ENCODE results near the gene OAT. TPM values are rescaled to one million over a fixed set of nuclear protein-coding genes. Genes with fewer than 3 reads are reported as not detected.

The OAT gene
- total and polyA plus RNA-seq, 9 donors, result 76.5 to 125 (median 94.5) TPM

GRCh38 chr10:124366343-124366742 is 52.4 kb downstream of the OAT start:
- H3K4me1 ChIP-seq (ENCODE audit: insufficient read depth), result no peaks in the 10 kb centered on the region
- H3K27me3 ChIP-seq, result no peaks in the 10 kb centered on the region
- TF ChIP-seq EP300 (IDR thresholded peaks at IDR 0.05), result no peak
- TF ChIP-seq CTCF (IDR thresholded peaks at IDR 0.05), result no peak
- TF ChIP-seq POLR2A (IDR thresholded peaks at IDR 0.05), result no peak
- H3K4me3 ChIP-seq, result no peak overlapping the region
- H3K36me3 ChIP-seq, result no peaks in the 10 kb centered on the region
- intact Hi-C loops (cut with DNase I), result loop anchor here in 1 of 4 donors (5.0 kb wide), 1 partner anchor 79 kb away; no protein-coding TSS in a partner anchor
- 76 to 80% (median 78%) methylated on average over 5 of the region's 5 CpGs for WGBS, 3 donors
- no peak overlapping the region for H3K27ac ChIP-seq
- DNase-seq, result no peak
- no peaks in the 10 kb centered on the region for H3K9me3 ChIP-seq

- WGBS, 3 donors, result 90 to 93% (median 90%) methylated on average over 5 of the region's 5 CpGs
- TF ChIP-seq EP300 (IDR thresholded peaks at IDR 0.05) (no peak), POLR2A (IDR thresholded peaks at IDR 0.05) (no peak), CTCF (IDR thresholded peaks at IDR 0.05) (no peak)
- H3K9me3 ChIP-seq, result no peaks in the 10 kb centered on the region
Observed at GRCh38 chr10:124364674-124365073, 54.0 kb downstream of the OAT start.

GRCh38 chr10:124362568-124362967 is 56.2 kb downstream of the OAT start:
- DNase-seq, result no peak
- H3K9me3 ChIP-seq, result no peaks in the 10 kb centered on the region
- no peak overlapping the region for H3K4me3 ChIP-seq
- no peaks in the 10 kb centered on the region for H3K27me3 ChIP-seq
- TF ChIP-seq CTCF (IDR thresholded peaks at IDR 0.05) (no peak), POLR2A (IDR thresholded peaks at IDR 0.05) (no peak), EP300 (IDR thresholded peaks at IDR 0.05) (no peak)
- 75 to 86% (median 79%) methylated on average over 10 of the region's 10 CpGs for WGBS, 3 donors
- no peaks in the 10 kb centered on the region for H3K36me3 ChIP-seq
- intact Hi-C loops (cut with DNase I), result no loop called here
- no peaks in the 10 kb centered on the region for H3K4me1 ChIP-seq (ENCODE audit: insufficient read depth)
- H3K27ac ChIP-seq, result no peak overlapping the region

More at GRCh38 chr10:124364674-124365073, 54.0 kb downstream of the OAT start:
- Histone ChIP-seq H3K4me3 (no peak overlapping the region), H3K4me1 (ENCODE audit: insufficient read depth) (no peaks in the 10 kb centered on the region), H3K27me3 (no peaks in the 10 kb centered on the region), H3K36me3 (no peaks in the 10 kb centered on the region), H3K27ac (no peak overlapping the region)
- intact Hi-C loops (cut with DNase I), result loop anchor here in 1 of 4 donors (5.0 kb wide), 1 partner anchor 77 kb away; no protein-coding TSS in a partner anchor
- DNase-seq, result no peak

- TF ChIP-seq EP300 (IDR thresholded peaks at IDR 0.05) (no peak), POLR2A (IDR thresholded peaks at IDR 0.05) (no peak), CTCF (IDR thresholded peaks at IDR 0.05) (no peak)
- no peak overlapping the region for H3K27ac ChIP-seq
- intact Hi-C loops (cut with DNase I), result no loop called here
- H3K36me3 ChIP-seq, result no peaks in the 10 kb centered on the region
- no peak for DNase-seq
- WGBS, 3 donors, result 88 to 94% (median 92%) methylated on average over 2 of the region's 2 CpGs
- no peaks in the 10 kb centered on the region for H3K4me1 ChIP-seq (ENCODE audit: insufficient read depth)
- no peaks in the 10 kb centered on the region for H3K27me3 ChIP-seq
- H3K9me3 ChIP-seq, result no peaks in the 10 kb centered on the region
- no peak overlapping the region for H3K4me3 ChIP-seq
Observed at GRCh38 chr10:124359336-124359832, 59.3 kb downstream of the OAT start.
